HG02610 (cell line): ENCODE data around the gene SLC1A6.
"Not testable (repeated sequence)": the region's sequence is repeated elsewhere in the genome, so short reads cannot be mapped to it uniquely, and the experiment has no call there.

Source experiments
- ATAC-seq: cut with Tn5 transposase; IDR thresholded peaks from one replicate; pipeline ENCODE4 v1.9.1; 2021; ENCODE audit warnings: mild to moderate bottlenecking, moderate library complexity; ENCODE audit not compliant: unreplicated experiment

SLC1A6 gene

DNA sequence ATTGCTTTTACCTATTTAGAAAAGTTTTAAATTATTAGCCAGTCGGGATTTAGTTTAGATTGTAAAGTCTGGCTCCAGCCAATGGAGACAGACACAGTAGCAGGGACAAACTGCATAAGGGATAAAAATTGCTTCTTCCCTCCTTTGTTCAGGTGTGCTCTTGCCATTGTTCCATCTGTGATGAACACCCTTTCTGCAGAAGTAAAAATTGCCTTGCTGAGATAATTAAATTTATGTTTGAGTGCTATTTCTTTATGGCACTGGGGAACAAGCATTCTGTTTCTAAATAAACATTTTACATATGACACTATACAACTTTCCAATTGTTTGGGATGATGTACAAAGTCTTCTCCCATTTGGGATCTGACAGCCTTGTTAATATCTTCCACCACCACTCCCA, 20.4 kb downstream of the SLC1A6 start:
- no peak for ATAC-seq

DNA sequence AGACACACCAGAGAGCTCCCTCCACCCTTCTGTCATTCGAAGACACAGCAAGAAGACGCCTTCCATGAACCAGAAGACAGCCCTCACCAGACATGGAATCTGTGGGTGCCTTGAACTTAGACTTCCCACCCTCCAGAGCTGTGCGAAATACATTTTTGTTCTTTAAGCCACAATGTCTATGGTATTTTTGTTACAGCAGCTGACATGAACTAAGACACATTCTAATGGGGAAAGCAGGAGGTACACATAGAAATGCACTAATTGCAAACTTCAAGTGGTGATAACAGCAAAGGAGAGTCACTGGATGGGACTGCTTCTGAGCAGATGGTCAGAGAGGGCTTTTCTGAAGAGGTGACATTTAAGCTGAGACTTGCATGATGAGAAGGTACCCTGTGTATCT, 22.2 kb downstream of the SLC1A6 start:
- ATAC-seq = no peak

DNA sequence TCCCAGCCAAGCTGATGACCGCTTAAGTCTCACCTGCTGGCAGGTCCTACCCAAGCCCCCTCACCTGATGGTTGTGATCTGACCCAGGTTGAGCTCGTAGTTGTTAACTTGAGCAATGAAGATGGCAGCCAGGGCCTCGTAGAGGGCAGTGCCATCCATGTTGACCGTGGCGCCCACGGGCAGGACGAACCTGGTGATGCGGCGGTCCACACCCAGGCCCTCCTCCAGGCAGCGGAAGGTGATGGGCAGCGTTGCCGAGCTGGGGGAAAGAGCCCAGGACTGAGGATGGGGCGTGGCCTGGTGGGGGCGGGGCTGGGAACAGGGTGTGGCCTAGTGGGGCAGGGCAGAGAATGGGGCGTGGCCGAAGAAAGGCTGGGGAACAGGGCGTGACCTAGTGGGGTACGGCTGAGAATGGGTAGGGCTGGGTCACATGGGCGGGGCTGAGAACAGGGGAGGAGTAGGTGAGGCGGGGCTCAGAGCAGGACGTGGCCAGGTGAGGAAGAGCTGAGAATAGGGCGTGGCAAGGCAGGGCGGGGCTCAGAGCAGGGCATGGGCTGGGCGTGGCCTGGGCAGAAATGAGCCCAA, 25.5 kb downstream of the SLC1A6 start:
- ATAC-seq = no peak

DNA sequence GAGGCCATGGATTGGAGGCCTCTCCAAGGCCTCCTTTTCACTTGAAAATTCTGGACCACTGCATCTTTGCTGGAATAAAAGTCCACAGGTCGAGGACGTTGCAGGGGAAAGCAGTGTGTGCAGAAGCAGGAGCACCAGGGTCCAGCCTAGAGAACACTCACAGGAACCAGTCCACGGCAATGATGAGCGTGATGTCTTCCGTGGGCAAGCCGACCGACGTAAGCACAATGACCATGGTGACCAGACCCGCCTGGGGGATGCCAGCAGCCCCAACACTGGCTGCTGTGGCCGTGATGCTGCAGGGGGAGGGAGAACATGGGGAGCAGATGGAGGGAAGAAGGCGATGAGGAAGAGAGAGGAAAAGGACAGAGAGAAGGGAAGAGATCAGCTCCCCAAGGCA, 26.9 kb downstream of the SLC1A6 start:
- no peak for ATAC-seq

DNA sequence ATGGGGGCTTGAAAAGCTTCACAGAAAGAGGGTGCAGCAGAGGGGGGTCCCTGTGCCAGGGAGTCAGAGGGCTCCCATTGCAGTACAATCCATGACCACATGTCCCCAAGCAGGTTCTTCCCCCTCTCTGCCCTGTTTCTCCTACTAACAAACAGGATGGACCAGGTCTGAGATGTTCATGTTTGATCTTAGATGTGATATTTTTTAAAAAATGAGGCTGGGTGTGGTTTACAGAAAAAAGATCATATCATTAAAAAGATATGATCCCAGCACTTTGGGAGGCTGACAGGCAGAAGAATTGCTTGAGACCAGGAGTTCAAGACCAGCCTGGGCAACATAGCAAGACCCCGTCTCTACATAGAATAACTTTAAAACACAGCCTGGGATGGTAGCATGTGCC, 29.2 kb downstream of the SLC1A6 start:
- no peak for ATAC-seq

GRCh38 chr19:14949876-14950275, 29.8 kb downstream of the SLC1A6 start:
- ATAC-seq = no peak

- ATAC-seq = not testable (repeated sequence)
Measured at GRCh38 chr19:14949413-14949812, 30.3 kb downstream of the SLC1A6 start.

GRCh38 chr19:14944456-14944855, 35.2 kb downstream of the SLC1A6 start:
- no peak for ATAC-seq

DNA sequence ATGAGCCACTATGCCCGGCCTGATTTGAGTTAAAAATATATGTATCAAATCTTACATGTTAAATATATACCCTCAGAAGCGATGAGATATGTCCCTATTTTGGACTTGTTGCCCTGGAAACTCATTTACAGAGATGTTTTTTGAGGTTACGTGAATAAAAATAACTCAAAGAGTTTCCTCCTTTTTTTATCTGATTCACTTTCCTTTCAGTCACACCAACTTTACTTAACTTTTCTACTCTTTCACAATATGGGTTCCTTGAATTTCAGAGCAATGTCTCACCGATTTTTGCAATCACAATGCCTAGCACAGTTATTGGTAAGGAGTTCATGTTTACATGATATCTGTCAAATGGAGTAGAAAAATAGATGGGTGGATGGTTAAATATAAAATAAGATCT, 36.1 kb downstream of the SLC1A6 start:
- ATAC-seq = no peak

DNA sequence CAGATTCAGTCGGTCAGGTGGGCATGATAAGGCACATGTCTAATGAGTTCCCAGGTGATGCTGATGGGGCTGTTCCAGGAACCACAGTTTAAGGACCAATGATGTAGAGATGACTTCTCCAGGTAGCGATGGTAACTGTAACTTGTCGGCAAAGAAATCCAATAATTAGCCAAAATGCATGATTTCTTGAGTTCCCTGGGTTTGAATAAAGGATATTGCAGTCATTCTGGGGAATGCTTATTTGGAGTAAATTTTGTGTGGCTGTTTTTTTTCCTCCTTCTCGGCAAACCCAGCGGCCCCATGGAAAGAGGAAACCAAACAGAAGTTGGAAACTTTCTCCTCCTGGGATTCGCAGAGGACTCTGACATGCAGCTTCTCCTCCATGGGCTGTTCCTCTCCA, 38.5 kb downstream of the SLC1A6 start, which contains the start of gene OR7C2:
OR7C2 (plus strand) TSS at position 301 of the 400 bp plus-strand sequence; CDS start at position 301, 0 bp downstream.
- ATAC-seq = no peak

GRCh38 chr19:14940266-14940665, 39.4 kb downstream of the SLC1A6 start:
- no peak for ATAC-seq

DNA sequence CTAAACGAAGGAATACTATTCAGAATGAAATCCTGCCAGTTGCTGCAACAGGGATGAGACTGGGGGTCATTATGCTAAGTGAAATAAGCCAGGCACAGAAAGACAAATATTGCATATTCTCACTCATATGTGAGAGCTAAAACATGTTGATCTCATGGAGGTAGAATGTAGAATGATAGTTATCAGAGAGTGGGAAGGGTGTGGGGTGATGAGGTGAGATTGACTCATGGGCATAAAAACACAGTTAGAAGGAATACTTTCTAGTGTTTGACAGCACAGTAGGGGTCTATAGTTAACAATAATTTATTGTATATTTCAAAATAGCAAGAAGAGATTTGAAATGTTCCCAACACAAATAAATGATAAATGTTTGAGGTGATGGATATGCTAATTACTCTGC, 46.2 kb downstream of the SLC1A6 start:
- no peak for ATAC-seq

DNA sequence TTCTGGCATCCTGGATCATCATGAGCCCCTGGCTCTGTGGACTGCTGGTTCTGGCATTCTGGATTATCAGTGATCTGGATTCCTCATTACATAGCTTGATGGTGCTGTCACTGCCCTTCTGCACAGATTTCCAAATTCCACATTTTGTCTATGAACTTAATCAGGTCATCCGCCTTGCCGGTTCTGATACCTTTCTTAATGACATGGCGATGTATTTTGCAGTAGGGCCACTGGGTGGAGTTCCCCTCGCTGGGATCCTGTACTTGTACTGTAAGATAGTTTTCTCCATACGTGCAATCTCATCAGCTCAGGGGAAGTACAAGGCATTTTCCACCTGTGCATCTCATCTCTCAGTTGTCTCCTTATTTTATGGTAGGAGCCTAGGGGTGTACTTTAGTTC, 62.8 kb downstream of the SLC1A6 start:
- ATAC-seq = no peak

DNA sequence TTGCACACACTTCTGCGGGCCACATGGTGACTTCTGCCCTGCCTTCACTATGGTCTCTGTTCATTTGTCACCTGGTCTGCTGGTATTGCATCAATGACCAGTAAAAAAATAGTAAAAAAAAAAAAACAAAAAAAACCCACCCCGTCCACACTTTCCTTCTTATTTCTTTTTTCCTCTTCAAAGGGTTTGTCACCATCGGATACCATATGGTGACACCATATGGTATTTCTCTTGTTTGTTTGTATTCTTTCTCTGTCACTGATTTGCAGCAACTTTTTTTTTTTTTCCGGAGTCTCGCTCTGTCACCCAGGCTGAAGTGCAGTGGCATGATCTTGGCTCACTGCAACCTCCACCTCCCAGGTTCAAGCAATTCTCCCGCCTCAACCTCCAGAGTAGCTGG, 64.5 kb downstream of the SLC1A6 start:
- no peak for ATAC-seq

GRCh38 chr19:14906711-14907110, 73.0 kb downstream of the SLC1A6 start:
- no peak for ATAC-seq

GRCh38 chr19:14901675-14902260, 77.9 kb downstream of the SLC1A6 start:
- no peak for ATAC-seq
